HL-60 (cell line): ENCODE results near the gene ST6GALNAC3.

ENCODE experiments used
- DNase-seq, 2 experiments: peaks; one replicate each; pipeline ENCODE4 v3.0.0-alpha.2; 2010 to 2020; ENCODE audit warnings: low read depth in 1 of 2, low spot score in 1 of 2
- H3K27ac ChIP-seq: fragments of 250-450 bp; sonication (Bioruptor Pico); replicated peaks from 2 replicates; pipeline ENCODE4 v1.5.1; 2020; ENCODE audit warnings: mild to moderate bottlenecking, moderate library complexity
- H3K27me3 ChIP-seq: fragments of 250-450 bp; sonication (Bioruptor Pico); 2 replicates; pipeline ENCODE4 v1.5.1; 2021; ENCODE audit warnings: mild to moderate bottlenecking, moderate library complexity; ENCODE audit not compliant: insufficient read depth, poor library complexity, severe bottlenecking
- H3K4me3 ChIP-seq: replicated peaks from 2 replicates; pipeline ENCODE4 v1.5.1; 2011; ENCODE audit warnings: mild to moderate bottlenecking, control low read depth, low read length; ENCODE audit not compliant: insufficient read depth
- GABPA ChIP-seq: IDR thresholded peaks from 2 replicates; pipeline ENCODE4 v1.6.1; 2012; ENCODE audit warnings: low read depth
- POLR2AphosphoS5 ChIP-seq: IDR thresholded peaks from 2 replicates; pipeline ENCODE4 v1.6.1; 2012; ENCODE audit warnings: low read depth
- SPI1 ChIP-seq: IDR thresholded peaks from 2 replicates; pipeline ENCODE4 v1.6.1; 2012; ENCODE audit warnings: low read depth, mild to moderate bottlenecking, borderline replicate concordance
- TF ChIP-seq, protein P1 (sequence below): IDR thresholded peaks from one replicate; pipeline ENCODE4 v1.5.1; 2011; ENCODE audit warnings: low read length, control low read depth, inconsistent platforms; ENCODE audit not compliant: insufficient read depth
- TF ChIP-seq, protein P2 (sequence below): IDR thresholded peaks from 2 replicates; pipeline ENCODE4 v1.6.1; 2012; ENCODE audit warnings: low read depth; ENCODE audit not compliant: insufficient replicate concordance

ST6GALNAC3 gene

DNA sequence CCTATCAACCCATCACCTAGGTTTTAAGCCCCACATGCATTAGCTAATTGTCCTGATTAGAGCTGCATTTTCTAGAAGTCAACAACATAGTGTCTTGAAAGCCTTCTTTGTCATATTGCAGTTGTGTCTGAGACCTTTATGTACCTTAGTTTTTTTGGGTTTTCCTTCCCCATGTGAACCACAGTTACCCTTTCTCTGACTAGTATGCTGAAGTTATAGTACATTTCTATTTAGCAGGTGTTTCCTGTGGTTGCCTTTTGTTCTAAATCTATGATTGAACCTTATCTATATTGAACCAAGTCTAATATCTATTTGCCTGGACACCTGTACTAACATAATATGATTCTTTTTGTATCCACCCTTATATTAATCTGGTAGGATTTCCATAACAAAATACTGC, 135.6 kb downstream of the ST6GALNAC3 start:
- H3K27me3 ChIP-seq, result no peaks in the 10 kb centered on the region
- no peak for DNase-seq
- TF ChIP-seq, protein P1, sequence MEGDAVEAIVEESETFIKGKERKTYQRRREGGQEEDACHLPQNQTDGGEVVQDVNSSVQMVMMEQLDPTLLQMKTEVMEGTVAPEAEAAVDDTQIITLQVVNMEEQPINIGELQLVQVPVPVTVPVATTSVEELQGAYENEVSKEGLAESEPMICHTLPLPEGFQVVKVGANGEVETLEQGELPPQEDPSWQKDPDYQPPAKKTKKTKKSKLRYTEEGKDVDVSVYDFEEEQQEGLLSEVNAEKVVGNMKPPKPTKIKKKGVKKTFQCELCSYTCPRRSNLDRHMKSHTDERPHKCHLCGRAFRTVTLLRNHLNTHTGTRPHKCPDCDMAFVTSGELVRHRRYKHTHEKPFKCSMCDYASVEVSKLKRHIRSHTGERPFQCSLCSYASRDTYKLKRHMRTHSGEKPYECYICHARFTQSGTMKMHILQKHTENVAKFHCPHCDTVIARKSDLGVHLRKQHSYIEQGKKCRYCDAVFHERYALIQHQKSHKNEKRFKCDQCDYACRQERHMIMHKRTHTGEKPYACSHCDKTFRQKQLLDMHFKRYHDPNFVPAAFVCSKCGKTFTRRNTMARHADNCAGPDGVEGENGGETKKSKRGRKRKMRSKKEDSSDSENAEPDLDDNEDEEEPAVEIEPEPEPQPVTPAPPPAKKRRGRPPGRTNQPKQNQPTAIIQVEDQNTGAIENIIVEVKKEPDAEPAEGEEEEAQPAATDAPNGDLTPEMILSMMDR, result no peak
- TF ChIP-seq POLR2AphosphoS5, result no peak
- TF ChIP-seq, protein P2, sequence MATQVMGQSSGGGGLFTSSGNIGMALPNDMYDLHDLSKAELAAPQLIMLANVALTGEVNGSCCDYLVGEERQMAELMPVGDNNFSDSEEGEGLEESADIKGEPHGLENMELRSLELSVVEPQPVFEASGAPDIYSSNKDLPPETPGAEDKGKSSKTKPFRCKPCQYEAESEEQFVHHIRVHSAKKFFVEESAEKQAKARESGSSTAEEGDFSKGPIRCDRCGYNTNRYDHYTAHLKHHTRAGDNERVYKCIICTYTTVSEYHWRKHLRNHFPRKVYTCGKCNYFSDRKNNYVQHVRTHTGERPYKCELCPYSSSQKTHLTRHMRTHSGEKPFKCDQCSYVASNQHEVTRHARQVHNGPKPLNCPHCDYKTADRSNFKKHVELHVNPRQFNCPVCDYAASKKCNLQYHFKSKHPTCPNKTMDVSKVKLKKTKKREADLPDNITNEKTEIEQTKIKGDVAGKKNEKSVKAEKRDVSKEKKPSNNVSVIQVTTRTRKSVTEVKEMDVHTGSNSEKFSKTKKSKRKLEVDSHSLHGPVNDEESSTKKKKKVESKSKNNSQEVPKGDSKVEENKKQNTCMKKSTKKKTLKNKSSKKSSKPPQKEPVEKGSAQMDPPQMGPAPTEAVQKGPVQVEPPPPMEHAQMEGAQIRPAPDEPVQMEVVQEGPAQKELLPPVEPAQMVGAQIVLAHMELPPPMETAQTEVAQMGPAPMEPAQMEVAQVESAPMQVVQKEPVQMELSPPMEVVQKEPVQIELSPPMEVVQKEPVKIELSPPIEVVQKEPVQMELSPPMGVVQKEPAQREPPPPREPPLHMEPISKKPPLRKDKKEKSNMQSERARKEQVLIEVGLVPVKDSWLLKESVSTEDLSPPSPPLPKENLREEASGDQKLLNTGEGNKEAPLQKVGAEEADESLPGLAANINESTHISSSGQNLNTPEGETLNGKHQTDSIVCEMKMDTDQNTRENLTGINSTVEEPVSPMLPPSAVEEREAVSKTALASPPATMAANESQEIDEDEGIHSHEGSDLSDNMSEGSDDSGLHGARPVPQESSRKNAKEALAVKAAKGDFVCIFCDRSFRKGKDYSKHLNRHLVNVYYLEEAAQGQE, result no peak
- no peak overlapping the region for H3K4me3 ChIP-seq
- no peak overlapping the region for H3K27ac ChIP-seq

DNA sequence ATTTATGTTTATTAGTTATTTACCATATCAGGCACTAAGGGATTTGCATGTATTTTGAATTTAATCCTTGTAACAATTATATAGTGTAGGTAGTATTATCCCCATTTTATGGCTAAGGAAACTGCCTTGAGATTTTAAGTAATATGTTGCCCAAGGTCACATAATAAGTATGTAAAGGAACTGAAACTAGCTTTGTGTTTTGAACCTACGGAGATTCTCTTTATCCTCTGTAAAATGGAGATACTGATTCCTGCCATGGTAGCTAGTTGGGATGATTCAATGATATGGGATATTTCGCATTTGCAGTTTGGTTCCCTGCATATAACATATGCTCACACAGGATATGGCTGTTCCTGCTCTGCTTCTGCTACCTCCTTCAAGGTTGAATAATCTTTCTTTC, 144.3 kb downstream of the ST6GALNAC3 start:
- Histone ChIP-seq H3K27me3 (no peaks in the 10 kb centered on the region), H3K27ac (no peak overlapping the region), H3K4me3 (no peak overlapping the region)
- DNase-seq, result no peak
- TF ChIP-seq, protein P2, result no peak
- no peak for TF ChIP-seq SPI1

DNA sequence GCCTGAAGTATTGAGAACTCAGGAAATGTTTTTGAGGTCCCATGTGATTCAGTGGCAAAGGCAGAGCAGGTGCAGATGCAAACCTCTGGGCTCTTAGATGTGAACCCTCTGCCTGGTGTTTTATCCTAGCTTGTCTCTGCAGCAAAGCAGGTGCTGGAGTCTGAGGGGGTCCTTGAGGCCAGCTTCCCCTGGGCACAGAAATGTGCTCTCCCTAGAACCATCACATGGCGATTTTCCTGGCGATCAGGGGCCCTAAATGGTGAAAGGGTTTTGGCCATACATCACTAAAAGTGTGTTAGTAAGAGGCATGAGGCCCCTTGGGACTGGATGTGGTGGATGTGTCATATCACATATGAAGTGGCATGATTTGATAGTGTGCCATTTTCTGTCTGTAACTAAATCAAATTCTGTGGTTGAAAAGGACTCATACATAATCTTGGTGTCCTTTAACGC, 144.8 kb downstream of the ST6GALNAC3 start:
- Histone ChIP-seq H3K27ac (no peak overlapping the region), H3K4me3 (no peak overlapping the region), H3K27me3 (no peaks in the 10 kb centered on the region)
- DNase-seq, result no peak
- TF ChIP-seq, protein P1, result no peak
- no peak for TF ChIP-seq GABPA
- TF ChIP-seq SPI1, result no peak
- no peak for TF ChIP-seq POLR2AphosphoS5
- TF ChIP-seq, protein P2, result no peak

DNA sequence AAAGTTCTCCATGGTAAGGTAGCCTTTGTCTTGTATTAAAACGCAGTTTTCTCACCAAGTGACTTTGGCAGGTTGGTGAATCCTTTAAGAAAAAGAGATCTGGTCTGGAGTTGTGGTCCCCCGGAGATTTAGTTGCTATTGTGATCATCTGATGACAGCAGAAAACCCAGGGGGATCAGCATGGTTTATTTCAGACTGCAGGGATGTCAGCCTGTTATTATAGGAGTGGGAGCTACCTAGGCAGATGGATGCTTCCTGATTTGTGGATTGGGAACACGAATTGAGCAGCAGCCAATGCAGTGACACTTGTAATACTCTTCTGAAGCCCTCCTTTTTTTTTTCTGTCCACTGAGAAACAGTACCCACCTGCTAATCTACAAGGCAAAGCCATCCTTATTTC, 150.2 kb downstream of the ST6GALNAC3 start:
- no peak for DNase-seq
- TF ChIP-seq SPI1 (no peak), POLR2AphosphoS5 (no peak), GABPA (no peak)
- TF ChIP-seq, protein P2, result no peak
- TF ChIP-seq, protein P1, result no peak
- Histone ChIP-seq H3K27ac (no peak overlapping the region), H3K27me3 (no peaks in the 10 kb centered on the region), H3K4me3 (no peak overlapping the region)
